Measurements from ENCODE around the gene RANBP3.

The RANBP3 gene

GRCh38 chr19:5994405-5995165 is 16.6 kb upstream of the RANBP3 start:
- no peaks in the 10 kb centered on the region for H3K36me3 ChIP-seq (ENCODE audit: control insufficient read depth in 2 of 2, insufficient read depth in 1 of 2, low read length in 2 of 2)
- no peaks in the 10 kb centered on the region for H3K4me1 ChIP-seq (ENCODE audit: control insufficient read depth, insufficient read depth, low read length)
- H3K27ac ChIP-seq (ENCODE audit: extremely low read depth, low read depth, low read length): no peak overlapping the region
- TF ChIP-seq ZNF521 (tag by site-specific recombination; IDR thresholded peaks at IDR 0.05): no peak
- no peak for TF ChIP-seq ZNF433 (tag by site-specific recombination; IDR thresholded peaks at IDR 0.05; ENCODE audit: low read depth)
- TF ChIP-seq ZNF623 (tag by site-specific recombination; IDR thresholded peaks at IDR 0.05): no peak
- no peak for TF ChIP-seq ZNF530 (tag by site-specific recombination; IDR thresholded peaks at IDR 0.05; ENCODE audit: low read depth)
- no peak for TF ChIP-seq ZNF776 (tag by site-specific recombination; IDR thresholded peaks at IDR 0.05; ENCODE audit: borderline replicate concordance)
- no peak for TF ChIP-seq INSM2 (tag by site-specific recombination; IDR thresholded peaks at IDR 0.05)
- TF ChIP-seq ATF2 (tag by site-specific recombination; IDR thresholded peaks at IDR 0.05; ENCODE audit: low read depth): no peak
- TF ChIP-seq ZNF510 (tag by site-specific recombination; IDR thresholded peaks at IDR 0.05; ENCODE audit: insufficient replicate concordance): no peak
- TF ChIP-seq ZNF777 (tag by site-specific recombination; IDR thresholded peaks at IDR 0.05; ENCODE audit: borderline replicate concordance): no peak
- no peak for TF ChIP-seq TRIM28 (IDR thresholded peaks at IDR 0.05; ENCODE audit: borderline replicate concordance, low read length)
- no peak for TF ChIP-seq YY1 (tag by site-specific recombination; IDR thresholded peaks at IDR 0.05)
- no peak for TF ChIP-seq ZNF114 (tag by site-specific recombination; IDR thresholded peaks at IDR 0.05)
- TF ChIP-seq ZBTB21 (tag by site-specific recombination; IDR thresholded peaks at IDR 0.05): no peak
- TF ChIP-seq ZNF843 (tag by site-specific recombination; IDR thresholded peaks at IDR 0.05): no peak
- no peak for TF ChIP-seq ZBTB1 (tag by site-specific recombination; IDR thresholded peaks at IDR 0.05)
- ChIA-PET POLR2A (no interaction called here), CTCF (interaction anchor here (0.5 to 2.3 kb wide), 3 partner anchors 24 to 224 kb away, joined by 4 to 13 read pairs (median 7); no protein-coding TSS in a partner anchor)
- no peaks in the 10 kb centered on the region for H3K9me3 ChIP-seq (ENCODE audit: control insufficient read depth, insufficient read depth, low read depth, low read length)
- H3K4me3 ChIP-seq (ENCODE audit: low read depth, low read length): no peak overlapping the region

GRCh38 chr19:5993648-5994358 is 15.9 kb upstream of the RANBP3 start:
- TF ChIP-seq ZIC2 (tag by site-specific recombination; IDR thresholded peaks at IDR 0.05): no peak
- no peak for TF ChIP-seq ZNF157 (tag by site-specific recombination; IDR thresholded peaks at IDR 0.05)
- no peak for TF ChIP-seq ZNF280C (tag by site-specific recombination; IDR thresholded peaks at IDR 0.05)
- Histone ChIP-seq H3K4me3 (ENCODE audit: low read depth, low read length) (no peak overlapping the region), H3K36me3 (ENCODE audit: control insufficient read depth in 2 of 2, insufficient read depth in 1 of 2, low read length in 2 of 2) (no peaks in the 10 kb centered on the region), H3K9me3 (ENCODE audit: control insufficient read depth, insufficient read depth, low read depth, low read length) (no peaks in the 10 kb centered on the region), H3K27ac (ENCODE audit: extremely low read depth, low read depth, low read length) (no peak overlapping the region), H3K4me1 (ENCODE audit: control insufficient read depth, insufficient read depth, low read length) (no peaks in the 10 kb centered on the region)
- CTCF ChIA-PET: interaction anchor here (2.1 to 2.3 kb wide), 2 partner anchors 25 to 28 kb away, joined by 7 to 13 read pairs; no protein-coding TSS in a partner anchor
- POLR2A ChIA-PET: no interaction called here
